ENCODE measurements around the gene ST8SIA4.

Gene ST8SIA4

GRCh38 chr5:100762995-100763394 is 140.1 kb downstream of the ST8SIA4 start:
- H3K79me2 ChIP-seq (ENCODE audit: insufficient read depth, low read length) = no peaks in the 10 kb centered on the region
- H3K9me3 ChIP-seq (ENCODE audit: low read length) = no peaks in the 10 kb centered on the region
- no peak overlapping the region for H2AFZ ChIP-seq (ENCODE audit: low read length)
- H3K4me1 ChIP-seq (ENCODE audit: insufficient read depth, low read length, severe bottlenecking) = no peaks in the 10 kb centered on the region
- no peaks in the 10 kb centered on the region for H3F3A ChIP-seq (ENCODE audit: insufficient read depth, low read length)
- no peak overlapping the region for H3K9ac ChIP-seq (ENCODE audit: low read length)
- H4K20me1 ChIP-seq (ENCODE audit: insufficient read depth, low read length) = no peaks in the 10 kb centered on the region
- H3K4me2 ChIP-seq (ENCODE audit: low read length) = no peak overlapping the region
- no peak overlapping the region for H3K27ac ChIP-seq (ENCODE audit: low read depth, low read length, poor library complexity, severe bottlenecking)
- no peaks in the 10 kb centered on the region for H3K36me3 ChIP-seq (ENCODE audit: insufficient read depth, low read length)
- no peak overlapping the region for H3K4me3 ChIP-seq (ENCODE audit: low read depth, low read length, poor library complexity, severe bottlenecking)
- no peaks in the 10 kb centered on the region for H3K27me3 ChIP-seq (ENCODE audit: insufficient read depth, low read length)
- no peak for TF ChIP-seq CTCF (IDR thresholded peaks at IDR 0.05; ENCODE audit: low read length)
- no peak for TF ChIP-seq EZH2 (IDR thresholded peaks at IDR 0.05; ENCODE audit: borderline replicate concordance, low read length)
- no peaks in the 10 kb centered on the region for H3K9me2 ChIP-seq (ENCODE audit: low read depth, low read length)

GRCh38 chr5:100762108-100762507 is 141.0 kb downstream of the ST8SIA4 start:
- Histone ChIP-seq H3K79me2 (ENCODE audit: insufficient read depth, low read length) (no peaks in the 10 kb centered on the region), H3K9ac (ENCODE audit: low read length) (no peak overlapping the region), H3K4me3 (ENCODE audit: low read depth, low read length, poor library complexity, severe bottlenecking) (no peak overlapping the region), H3K36me3 (ENCODE audit: insufficient read depth, low read length) (no peaks in the 10 kb centered on the region), H3K27ac (ENCODE audit: low read depth, low read length, poor library complexity, severe bottlenecking) (no peak overlapping the region), H3K4me2 (ENCODE audit: low read length) (no peak overlapping the region), H3K9me2 (ENCODE audit: low read depth, low read length) (no peaks in the 10 kb centered on the region), H4K20me1 (ENCODE audit: insufficient read depth, low read length) (no peaks in the 10 kb centered on the region), H2AFZ (ENCODE audit: low read length) (no peak overlapping the region), H3K27me3 (ENCODE audit: insufficient read depth, low read length) (no peaks in the 10 kb centered on the region), H3K9me3 (ENCODE audit: low read length) (no peaks in the 10 kb centered on the region), H3F3A (ENCODE audit: insufficient read depth, low read length) (no peaks in the 10 kb centered on the region), H3K4me1 (ENCODE audit: insufficient read depth, low read length, severe bottlenecking) (no peaks in the 10 kb centered on the region)
- TF ChIP-seq CTCF (IDR thresholded peaks at IDR 0.05; ENCODE audit: low read length) = no peak
- TF ChIP-seq EZH2 (IDR thresholded peaks at IDR 0.05; ENCODE audit: borderline replicate concordance, low read length) = no peak

GRCh38 chr5:100761192-100761591 is 141.9 kb downstream of the ST8SIA4 start:
- H3K27me3 ChIP-seq (ENCODE audit: insufficient read depth, low read length) = no peaks in the 10 kb centered on the region
- no peaks in the 10 kb centered on the region for H4K20me1 ChIP-seq (ENCODE audit: insufficient read depth, low read length)
- H3K9me2 ChIP-seq (ENCODE audit: low read depth, low read length) = no peaks in the 10 kb centered on the region

More at GRCh38 chr5:100761192-100761591, 141.9 kb downstream of the ST8SIA4 start:
- no peak for TF ChIP-seq EZH2 (IDR thresholded peaks at IDR 0.05; ENCODE audit: borderline replicate concordance, low read length)
- no peak for TF ChIP-seq CTCF (IDR thresholded peaks at IDR 0.05; ENCODE audit: low read length)
- Histone ChIP-seq H3K9ac (ENCODE audit: low read length) (no peak overlapping the region), H2AFZ (ENCODE audit: low read length) (no peak overlapping the region), H3K4me3 (ENCODE audit: low read depth, low read length, poor library complexity, severe bottlenecking) (no peak overlapping the region), H3K4me2 (ENCODE audit: low read length) (no peak overlapping the region), H3K4me1 (ENCODE audit: insufficient read depth, low read length, severe bottlenecking) (no peaks in the 10 kb centered on the region), H3K36me3 (ENCODE audit: insufficient read depth, low read length) (no peaks in the 10 kb centered on the region), H3F3A (ENCODE audit: insufficient read depth, low read length) (no peaks in the 10 kb centered on the region), H3K79me2 (ENCODE audit: insufficient read depth, low read length) (no peaks in the 10 kb centered on the region), H3K9me3 (ENCODE audit: low read length) (no peaks in the 10 kb centered on the region), H3K27ac (ENCODE audit: low read depth, low read length, poor library complexity, severe bottlenecking) (no peak overlapping the region)

Measured in OCI-LY1 (cell line).